GM12875 (cell line): ENCODE results near the gene BCO1.

Source experiments
- H3K4me3 ChIP-seq: one replicate; pipeline ENCODE4 v1.5.1; 2011; ENCODE audit warnings: low read depth, low read length, control low read depth
- CTCF ChIP-seq: IDR thresholded peaks from 2 replicates; pipeline ENCODE4 v1.5.1; 2011; ENCODE audit warnings: low read depth, mild to moderate bottlenecking, control low read depth, inconsistent platforms, low read length, moderate library complexity, borderline replicate concordance; ENCODE audit not compliant: insufficient read depth

Gene BCO1

GRCh38 chr16:81315271-81316175 lies 77.0 kb downstream of the BCO1 start:
- H3K4me3 ChIP-seq = peak overlapping the region; percentile 79
- TF ChIP-seq CTCF = no peak

- H3K4me3 ChIP-seq = no peak overlapping the region
- TF ChIP-seq CTCF = no peak
Measured at GRCh38 chr16:81316176-81316496, 77.6 kb downstream of the BCO1 start.

GRCh38 chr16:81318711-81319110 lies 80.2 kb downstream of the BCO1 start:
- no peak for TF ChIP-seq CTCF
- no peak overlapping the region for H3K4me3 ChIP-seq

GRCh38 chr16:81319221-81319912 lies 80.9 kb downstream of the BCO1 start:
- H3K4me3 ChIP-seq = no peak overlapping the region
- TF ChIP-seq CTCF = no peak

- no peak overlapping the region for H3K4me3 ChIP-seq
- TF ChIP-seq CTCF = no peak
Measured at GRCh38 chr16:81321039-81321438, 82.5 kb downstream of the BCO1 start.

- H3K4me3 ChIP-seq = no peak overlapping the region
- TF ChIP-seq CTCF = no peak
Measured at GRCh38 chr16:81321536-81321935, 83.0 kb downstream of the BCO1 start.

GRCh38 chr16:81324808-81325207 lies 86.3 kb downstream of the BCO1 start:
- no peak overlapping the region for H3K4me3 ChIP-seq
- no peak for TF ChIP-seq CTCF
